Osteoblast (primary cell): ENCODE data around the gene KDM3B. TPM values are rescaled to one million over a fixed set of nuclear protein-coding genes. Genes with fewer than 3 reads are reported as not detected.

Source experiments
- DNase-seq: peaks from one replicate; pipeline ENCODE4 v3.0.0; 2011; ENCODE audit warnings: low spot score, mixed read lengths; ENCODE audit not compliant: insufficient read length; ENCODE audit errors: missing footprints
- H2AFZ ChIP-seq: 2 replicates; pipeline ENCODE4 v1.6.0; 2011; ENCODE audit warnings: mild to moderate bottlenecking, low read length
- H3K27ac ChIP-seq: 2 replicates; pipeline ENCODE4 v1.5.1; 2011; ENCODE audit warnings: mild to moderate bottlenecking, low read depth, low read length, moderate library complexity
- H3K27me3 ChIP-seq: 2 replicates; pipeline ENCODE4 v1.6.0; 2012; ENCODE audit warnings: mild to moderate bottlenecking, control low read depth, inconsistent platforms, low read length, moderate library complexity; ENCODE audit not compliant: insufficient read depth
- H3K36me3 ChIP-seq: 2 replicates; pipeline ENCODE4 v1.5.1; 2011; ENCODE audit warnings: mild to moderate bottlenecking, low read length, control low read depth, moderate library complexity; ENCODE audit not compliant: insufficient read depth
- H3K4me1 ChIP-seq: 2 replicates; pipeline ENCODE4 v1.5.1; 2011; ENCODE audit warnings: mild to moderate bottlenecking, low read length, control low read depth, moderate library complexity; ENCODE audit not compliant: insufficient read depth
- H3K4me2 ChIP-seq: 2 replicates; pipeline ENCODE4 v1.6.0; 2011; ENCODE audit warnings: mild to moderate bottlenecking, low read length; ENCODE audit not compliant: insufficient read depth
- H3K4me3 ChIP-seq: fragments of 200-600 bp; sonication (generic); 3 replicates; pipeline ENCODE4 v1.5.1; 2012; ENCODE audit warnings: mild to moderate bottlenecking, low read length, inconsistent platforms; ENCODE audit not compliant: insufficient read depth
- H3K79me2 ChIP-seq: 2 replicates; pipeline ENCODE4 v1.6.0; 2012; ENCODE audit warnings: mild to moderate bottlenecking, low read length, control low read depth, inconsistent platforms; ENCODE audit not compliant: insufficient read depth
- H3K9me3 ChIP-seq: 2 replicates; pipeline ENCODE4 v1.5.1; 2011; ENCODE audit warnings: low read depth, low read length, control low read depth
- H4K20me1 ChIP-seq: 2 replicates; pipeline ENCODE4 v1.6.0; 2012; ENCODE audit warnings: mild to moderate bottlenecking, low read length, control low read depth; ENCODE audit not compliant: insufficient read depth
- CTCF ChIP-seq: IDR thresholded peaks from 2 replicates; pipeline ENCODE4 v1.5.1; 2011; ENCODE audit warnings: mild to moderate bottlenecking, low read depth, low read length, moderate library complexity; ENCODE audit errors: extremely low read depth
- total RNA-seq: library from RNA; depleted of rRNA; stranded (reverse); fragments of >200 nt; gene quantifications from 2 replicates; pipeline ENCODE4 v1.2.3, GENCODE V29; 2012

The KDM3B gene
- total RNA-seq, 1 donor, result 53.2 TPM

- H4K20me1 ChIP-seq, result no peaks in the 10 kb centered on the region
- H3K9me3 ChIP-seq, result no peaks in the 10 kb centered on the region
- H3K27ac ChIP-seq, result no peak overlapping the region
- no peaks in the 10 kb centered on the region for H3K79me2 ChIP-seq
- H3K4me2 ChIP-seq, result no peak overlapping the region
- no peak for DNase-seq
- H3K36me3 ChIP-seq, result peaks cover 6% of the 10 kb centered on the region
- H3K4me1 ChIP-seq, result peaks cover 10% of the 10 kb centered on the region
- no peaks in the 10 kb centered on the region for H3K27me3 ChIP-seq
- no peak overlapping the region for H2AFZ ChIP-seq
- TF ChIP-seq CTCF, result no peak
- H3K4me3 ChIP-seq, result no peak overlapping the region
These were observed 88.7 kb downstream of the KDM3B start for GRCh38 chr5:138441221-138441620.

- Histone ChIP-seq H2AFZ (no peak overlapping the region), H3K9me3 (no peaks in the 10 kb centered on the region), H3K79me2 (no peaks in the 10 kb centered on the region), H3K4me1 (peaks cover 5% of the 10 kb centered on the region), H4K20me1 (no peaks in the 10 kb centered on the region), H3K4me3 (no peak overlapping the region), H3K4me2 (no peak overlapping the region), H3K36me3 (no peaks in the 10 kb centered on the region), H3K27ac (no peak overlapping the region), H3K27me3 (peaks cover 4% of the 10 kb centered on the region)
- TF ChIP-seq CTCF, result no peak
- no peak for DNase-seq
These were observed 91.7 kb downstream of the KDM3B start for GRCh38 chr5:138444078-138444773.

- H3K27ac ChIP-seq, result no peak overlapping the region
- no peak for TF ChIP-seq CTCF
- H3K27me3 ChIP-seq, result peaks cover 4% of the 10 kb centered on the region
- DNase-seq, result no peak
- H3K9me3 ChIP-seq, result no peaks in the 10 kb centered on the region
- H3K4me1 ChIP-seq, result peaks cover 3% of the 10 kb centered on the region
- H4K20me1 ChIP-seq, result no peaks in the 10 kb centered on the region
- no peaks in the 10 kb centered on the region for H3K79me2 ChIP-seq
- no peak overlapping the region for H3K4me3 ChIP-seq
- no peaks in the 10 kb centered on the region for H3K36me3 ChIP-seq
- no peak overlapping the region for H2AFZ ChIP-seq
- H3K4me2 ChIP-seq, result no peak overlapping the region
These were observed 92.5 kb downstream of the KDM3B start for GRCh38 chr5:138444774-138445546.

GRCh38 chr5:138445547-138446271 lies 93.2 kb downstream of the KDM3B start:
- peaks cover 4% of the 10 kb centered on the region for H3K27me3 ChIP-seq
- no peak for DNase-seq
- H3K27ac ChIP-seq, result no peak overlapping the region
- no peak for TF ChIP-seq CTCF
- no peaks in the 10 kb centered on the region for H3K79me2 ChIP-seq
- H3K4me2 ChIP-seq, result no peak overlapping the region
- no peaks in the 10 kb centered on the region for H3K36me3 ChIP-seq
- no peaks in the 10 kb centered on the region for H4K20me1 ChIP-seq
- H3K9me3 ChIP-seq, result no peaks in the 10 kb centered on the region
- no peak overlapping the region for H2AFZ ChIP-seq
- H3K4me1 ChIP-seq, result peaks cover 5% of the 10 kb centered on the region
- no peak overlapping the region for H3K4me3 ChIP-seq
